Heart left ventricle (tissue), 16 donors: Measurements from ENCODE around the gene USP2. TPM values are rescaled to one million over a fixed set of nuclear protein-coding genes. Genes with fewer than 3 reads are reported as not detected.

Experiments used
- ATAC-seq, 4 donors: fragments of 200-7000 bp; cut with Tn5 transposase; one replicate each; pipeline ENCODE4 v1.9.1; 2020 to 2022; ENCODE audit warnings: moderate library complexity in 4 of 4, mild to moderate bottlenecking in 3 of 4, moderate number of reproducible peaks in 1 of 4
- DNase-seq, 5 donors: peaks; one replicate each; pipeline ENCODE4 v3.0.0-alpha.2; 2020
- H3K27ac ChIP-seq, 12 donors: fragments of 200-600 bp; sonication (generic) in 4 of 12; one replicate each; pipeline versions ENCODE4 v1.5.0 to v1.8.0; 2016 to 2022; ENCODE audit warnings: mild to moderate bottlenecking in 2 of 12
- H3K27me3 ChIP-seq, 9 donors: fragments of 200-600 bp; sonication (generic) in 2 of 9; one replicate each; pipeline versions ENCODE4 v1.5.1 to v1.8.0; 2016 to 2022; ENCODE audit warnings: mild to moderate bottlenecking in 3 of 9
- H3K36me3 ChIP-seq, 9 donors: fragments of 200-600 bp; sonication (generic) in 2 of 9; one replicate each; pipeline versions ENCODE4 v1.5.0 to v1.8.0; 2018 to 2022; ENCODE audit warnings: mild to moderate bottlenecking in 2 of 9
- H3K4me1 ChIP-seq, 12 donors: fragments of 200-600 bp; sonication (generic) in 4 of 12; one replicate each; pipeline versions ENCODE4 v1.5.0 to v1.8.0; 2016 to 2022; ENCODE audit warnings: mild to moderate bottlenecking in 3 of 12
- H3K4me3 ChIP-seq, 12 donors: fragments of 200-600 bp; sonication (generic) in 4 of 12; one replicate each; pipeline versions ENCODE4 v1.5.0 to v1.8.0; 2017 to 2022; ENCODE audit warnings: mild to moderate bottlenecking in 9 of 12, moderate library complexity in 4 of 12
- H3K9me3 ChIP-seq, 12 donors: fragments of 200-600 bp; sonication (generic) in 4 of 12; one replicate each; pipeline versions ENCODE4 v1.5.0 to v1.8.0; 2016 to 2022; ENCODE audit warnings: mild to moderate bottlenecking in 1 of 12
- POLR2A ChIP-seq, 2 donors: fragments of 450-650 bp; IDR thresholded peaks; one replicate each; pipeline ENCODE4 v1.6.1; 2017; ENCODE audit warnings: antibody characterized with exemption in 2 of 2, mild to moderate bottlenecking in 2 of 2, moderate library complexity in 2 of 2
- WGBS, 4 donors: extraction: QIAGEN DNeasy Blood & Tissue Kit in 2 of 4; methylation state at CpG; one replicate each; pipeline versions ENCODE4 v1.1.5 to v1.1.7; 2013 to 2018; 5-methylcytosine and 5-hydroxymethylcytosine counted together
- intact Hi-C, 10 donors: fragments of 100-400 bp; cut with DNase I; formaldehyde crosslinking; loops; one replicate each; pipeline versions ENCODE4 v1.11.1 to v1.14.2; 2022
- polyA plus RNA-seq, 2 donors: library from polyadenylated mRNA; stranded (reverse); fragments of 200-250 nt; gene quantifications; one replicate each; pipeline ENCODE4 v1.2.3, GENCODE V29; 2013
- total RNA-seq, 9 donors: library from RNA; depleted of rRNA in 2 of 9; stranded (reverse); fragments of >200 nt in 2 of 9; fragmentation: NEBNext Ultra II Directional in 3 of 9; extraction: Animal tissue kit (Norgen Biotek cat#: 25700) in 3 of 9; gene quantifications; one replicate each; pipeline versions ENCODE4 v1.1.0 to v1.2.4, GENCODE V29; 2016 to 2023
- TF ChIP-seq, protein P1 (sequence below), 12 donors: fragments of 200-600 bp; sonication (generic) in 4 of 12; IDR thresholded peaks; one replicate each; pipeline versions ENCODE4 v1.5.0 to v1.8.0; 2018 to 2022; ENCODE audit warnings: antibody characterized with exemption in 12 of 12, mild to moderate bottlenecking in 5 of 12
- donor health status: ischemic (EF 13 %, LVEDD 7.1; RV severe dilation, severe dysfunction).
- donor health status: healthy with polysubstance abuse.
- donor health status: DM: no; HTN: yes; CAD: no.
- donor health status: DM: no; HTN: no; CAD: no.
- donor health status: ischemic (EF 25% LVEDD 6.9; RV normal size, moderate dysfunction).
- donor health status: ischemic (EF 25% LVEDD 5.7; RV mildly dilated, moderate dysfunction).
- donor health status: healthy.
- donor health status: DM: yes; HTN: yes; CAD: no.
- donor health status: ischemic (EF 35%, LVEDD 5.7; RV mildly dilated, moderate dysfunction).
- donor health status: nonischemic (EF 11% LVEDD 7.7; RV severe dilation, severe dysfunction).
- donor health status: DM: yes; HTN: yes; CAD: no.
- donor health status: PGD.
- donor health status: ischemic (EF 29% LVEDD 5.4; RV normal size, mild dysfunction).
- donor health status: nonischemic (EF 23%, LVEDD 6.1; RV moderate dilation, normal function).

Gene USP2
- total and polyA plus RNA-seq, 11 donors, result 53.7 to 138 (median 108) TPM

DNA sequence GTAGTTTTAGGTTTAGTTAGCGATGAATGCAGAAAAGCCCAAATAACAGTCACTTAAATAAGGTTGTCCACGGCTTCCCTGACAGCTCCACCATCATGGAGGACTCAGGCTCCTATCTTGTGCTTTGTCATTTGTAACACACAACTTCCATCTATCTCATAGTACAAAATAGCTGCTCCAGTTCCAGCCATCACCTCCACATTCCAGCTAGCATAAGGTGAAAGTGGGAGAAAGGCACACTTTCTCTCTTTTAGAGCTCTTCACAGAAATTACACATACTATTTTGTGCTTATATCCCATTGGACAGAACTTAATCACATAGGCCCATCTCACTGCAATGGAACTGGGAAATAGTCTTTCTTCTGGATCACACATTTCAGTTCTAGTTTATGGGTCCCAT is 32.8 kb upstream of the USP2 start:
- intact Hi-C loops, result no loop called here
- no peak for TF ChIP-seq POLR2A (IDR thresholded peaks at IDR 0.05)
- TF ChIP-seq, protein P1, sequence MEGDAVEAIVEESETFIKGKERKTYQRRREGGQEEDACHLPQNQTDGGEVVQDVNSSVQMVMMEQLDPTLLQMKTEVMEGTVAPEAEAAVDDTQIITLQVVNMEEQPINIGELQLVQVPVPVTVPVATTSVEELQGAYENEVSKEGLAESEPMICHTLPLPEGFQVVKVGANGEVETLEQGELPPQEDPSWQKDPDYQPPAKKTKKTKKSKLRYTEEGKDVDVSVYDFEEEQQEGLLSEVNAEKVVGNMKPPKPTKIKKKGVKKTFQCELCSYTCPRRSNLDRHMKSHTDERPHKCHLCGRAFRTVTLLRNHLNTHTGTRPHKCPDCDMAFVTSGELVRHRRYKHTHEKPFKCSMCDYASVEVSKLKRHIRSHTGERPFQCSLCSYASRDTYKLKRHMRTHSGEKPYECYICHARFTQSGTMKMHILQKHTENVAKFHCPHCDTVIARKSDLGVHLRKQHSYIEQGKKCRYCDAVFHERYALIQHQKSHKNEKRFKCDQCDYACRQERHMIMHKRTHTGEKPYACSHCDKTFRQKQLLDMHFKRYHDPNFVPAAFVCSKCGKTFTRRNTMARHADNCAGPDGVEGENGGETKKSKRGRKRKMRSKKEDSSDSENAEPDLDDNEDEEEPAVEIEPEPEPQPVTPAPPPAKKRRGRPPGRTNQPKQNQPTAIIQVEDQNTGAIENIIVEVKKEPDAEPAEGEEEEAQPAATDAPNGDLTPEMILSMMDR (IDR thresholded peaks at IDR 0.05), result no peak
- H3K27ac ChIP-seq, result no peak overlapping the region
- peaks cover 0 to 13% (median 0%) of the 10 kb centered on the region in 9 donors for H3K27me3 ChIP-seq
- peaks cover 0 to 4% (median 0%) of the 10 kb centered on the region in 12 donors for H3K9me3 ChIP-seq
- no peak overlapping the region for H3K4me3 ChIP-seq
- DNase-seq (no peak), ATAC-seq (no peak)
- H3K4me1 ChIP-seq, result no peaks in the 10 kb centered on the region
- H3K36me3 ChIP-seq, result no peaks in the 10 kb centered on the region
- 91 to 96% (median 93%) methylated on average over 2 of the region's 2 CpGs for WGBS, 4 donors

DNA sequence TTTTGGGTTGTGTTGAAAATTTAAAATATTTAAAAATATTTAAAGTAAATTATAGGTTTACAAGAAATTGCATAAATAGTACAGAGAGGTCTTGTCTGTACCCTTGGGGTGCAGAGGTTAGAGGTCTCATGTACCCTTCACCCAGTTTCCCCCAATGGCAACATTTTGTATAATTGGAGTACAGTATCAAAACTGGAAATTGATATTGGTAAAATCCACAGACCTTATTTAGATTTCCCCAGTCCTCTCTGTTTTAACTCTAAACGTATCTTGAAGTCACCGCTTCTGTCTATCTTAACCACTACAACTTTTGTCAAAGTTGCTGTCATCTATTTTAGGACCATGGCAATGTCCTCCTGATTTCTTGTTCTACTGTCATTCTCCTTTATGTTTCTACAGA is 30.6 kb upstream of the USP2 start:
- Histone ChIP-seq H3K27ac (no peak overlapping the region), H3K4me3 (no peak overlapping the region), H3K36me3 (no peaks in the 10 kb centered on the region), H3K9me3 (peaks cover 0 to 4% (median 0%) of the 10 kb centered on the region in 12 donors), H3K27me3 (no peaks in the 10 kb centered on the region), H3K4me1 (no peaks in the 10 kb centered on the region)
- no peak for TF ChIP-seq POLR2A (IDR thresholded peaks at IDR 0.05)
- TF ChIP-seq, protein P1 (IDR thresholded peaks at IDR 0.05), result no peak
- ATAC-seq (no peak), DNase-seq (no peak)
- intact Hi-C loops, result no loop called here
- WGBS, 4 donors, result 87 to 95% (median 90%) methylated on average over 2 of the region's 2 CpGs

DNA sequence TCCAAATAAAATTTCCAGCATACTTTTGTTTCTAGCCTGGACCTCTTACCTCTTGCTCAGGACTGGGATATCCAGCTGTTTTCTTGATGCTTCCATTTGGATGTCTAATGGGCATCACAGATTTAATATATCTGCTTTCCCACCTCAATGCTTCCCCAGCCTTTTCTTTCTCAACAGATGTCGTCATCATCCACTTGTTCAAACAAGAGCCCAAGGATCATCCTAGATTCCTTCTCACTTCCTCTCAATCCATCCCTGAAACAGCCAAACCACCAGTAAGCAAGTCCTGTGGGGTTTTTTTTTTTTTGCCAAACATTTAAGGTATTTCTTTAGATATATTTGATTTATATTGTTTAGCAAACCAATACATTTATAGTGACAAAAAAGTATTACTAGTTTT is 29.0 kb upstream of the USP2 start:
- DNase-seq (no peak), ATAC-seq (no peak)
- intact Hi-C loops, result no loop called here
- 83 to 95% (median 88%) methylated on average over 1 of the region's 1 CpG for WGBS, 4 donors
- H3K27me3 ChIP-seq, result no peaks in the 10 kb centered on the region
- H3K4me3 ChIP-seq, result no peak overlapping the region
- H3K36me3 ChIP-seq, result no peaks in the 10 kb centered on the region
- no peak overlapping the region for H3K27ac ChIP-seq
- TF ChIP-seq, protein P1 (IDR thresholded peaks at IDR 0.05), result no peak
- TF ChIP-seq POLR2A (IDR thresholded peaks at IDR 0.05), result no peak
- no peaks in the 10 kb centered on the region for H3K4me1 ChIP-seq
- peaks cover 0 to 4% (median 0%) of the 10 kb centered on the region in 12 donors for H3K9me3 ChIP-seq

DNA sequence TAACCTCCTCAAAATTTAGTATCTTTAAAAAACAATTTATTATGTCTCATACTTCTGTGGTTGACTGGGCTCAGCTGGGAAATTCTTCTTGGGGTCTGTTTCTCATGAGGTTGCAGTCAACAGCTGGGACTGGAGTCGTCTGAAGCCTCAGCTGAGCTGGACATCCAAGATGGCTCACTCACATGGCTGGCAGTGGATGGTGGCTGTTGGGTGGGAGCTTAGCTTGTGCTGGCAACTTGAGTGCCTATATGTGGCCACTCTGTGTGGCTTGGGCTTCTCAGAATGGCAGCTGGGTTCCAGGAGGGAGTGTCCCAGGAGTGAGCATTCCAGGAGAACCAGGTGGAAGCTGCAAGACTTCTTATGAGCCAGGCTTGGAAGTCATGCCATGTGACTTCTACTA is 28.2 kb upstream of the USP2 start:
- intact Hi-C loops, result no loop called here
- no peaks in the 10 kb centered on the region for H3K4me1 ChIP-seq
- H3K9me3 ChIP-seq, result peaks cover 0 to 4% (median 0%) of the 10 kb centered on the region in 12 donors
- no peak for DNase-seq
- WGBS, 4 donors, result 72 to 83% (median 75%) methylated on average over 1 of the region's 1 CpG
- no peaks in the 10 kb centered on the region for H3K36me3 ChIP-seq
- H3K27ac ChIP-seq, result no peak overlapping the region
- TF ChIP-seq, protein P1 (IDR thresholded peaks at IDR 0.05), result no peak
- TF ChIP-seq POLR2A (IDR thresholded peaks at IDR 0.05), result no peak
- ATAC-seq, result no peak
- H3K27me3 ChIP-seq, result no peaks in the 10 kb centered on the region
- no peak overlapping the region for H3K4me3 ChIP-seq
